BJ (cell line): Measurements from ENCODE around the gene KCNK5. TPM values are rescaled to one million over a fixed set of nuclear protein-coding genes. Genes with fewer than 3 reads are reported as not detected.

Experiments
- CTCF ChIA-PET: fragments of 350-600 bp; formaldehyde crosslinking; extraction: SDS; loops from one replicate; lab custom pipeline; 2021; ENCODE audit warnings: antibody characterized with exemption, inconsistent platforms; lab: Yijun Ruan, JAX
- POLR2A ChIA-PET: fragments of 300-600 bp; sonication (Branson Sonifier 250); formaldehyde crosslinking; extraction: SDS; loops from one replicate; lab custom pipeline; 2021; ENCODE audit warnings: antibody characterized with exemption; lab: Charles Lee
- DNase-seq: peaks from one replicate; pipeline ENCODE4 v3.0.0-alpha.2; 2011; ENCODE audit warnings: low read depth
- H3K27me3 ChIP-seq: 2 replicates; pipeline ENCODE4 v1.6.0; 2011; ENCODE audit warnings: low read length; ENCODE audit not compliant: control insufficient read depth, insufficient read depth
- H3K36me3 ChIP-seq: 2 replicates; pipeline ENCODE4 v1.5.1; 2011; ENCODE audit warnings: low read length; ENCODE audit not compliant: control insufficient read depth, insufficient read depth
- H3K4me3 ChIP-seq: 2 replicates; pipeline ENCODE4 v1.5.1; 2011; ENCODE audit warnings: low read depth, mild to moderate bottlenecking, control low read depth, low read length
- polyA plus RNA-seq: library from polyadenylated mRNA; depleted of rRNA; stranded (reverse); fragments of >200 nt; gene quantifications from 2 replicates; pipeline ENCODE4 v1.2.3, GENCODE V29; 2011
- TF ChIP-seq, protein P1 (sequence below): IDR thresholded peaks from 2 replicates; pipeline ENCODE4 v1.5.1; 2011; ENCODE audit warnings: low read depth, mild to moderate bottlenecking, control low read depth, inconsistent platforms, low read length, moderate library complexity; ENCODE audit not compliant: insufficient read depth

The KCNK5 gene
- polyA plus RNA-seq, 1 experiment = not detected

- Histone ChIP-seq H3K27me3 (no peaks in the 10 kb centered on the region), H3K4me3 (no peak overlapping the region), H3K36me3 (no peaks in the 10 kb centered on the region)
- TF ChIP-seq, protein P1, sequence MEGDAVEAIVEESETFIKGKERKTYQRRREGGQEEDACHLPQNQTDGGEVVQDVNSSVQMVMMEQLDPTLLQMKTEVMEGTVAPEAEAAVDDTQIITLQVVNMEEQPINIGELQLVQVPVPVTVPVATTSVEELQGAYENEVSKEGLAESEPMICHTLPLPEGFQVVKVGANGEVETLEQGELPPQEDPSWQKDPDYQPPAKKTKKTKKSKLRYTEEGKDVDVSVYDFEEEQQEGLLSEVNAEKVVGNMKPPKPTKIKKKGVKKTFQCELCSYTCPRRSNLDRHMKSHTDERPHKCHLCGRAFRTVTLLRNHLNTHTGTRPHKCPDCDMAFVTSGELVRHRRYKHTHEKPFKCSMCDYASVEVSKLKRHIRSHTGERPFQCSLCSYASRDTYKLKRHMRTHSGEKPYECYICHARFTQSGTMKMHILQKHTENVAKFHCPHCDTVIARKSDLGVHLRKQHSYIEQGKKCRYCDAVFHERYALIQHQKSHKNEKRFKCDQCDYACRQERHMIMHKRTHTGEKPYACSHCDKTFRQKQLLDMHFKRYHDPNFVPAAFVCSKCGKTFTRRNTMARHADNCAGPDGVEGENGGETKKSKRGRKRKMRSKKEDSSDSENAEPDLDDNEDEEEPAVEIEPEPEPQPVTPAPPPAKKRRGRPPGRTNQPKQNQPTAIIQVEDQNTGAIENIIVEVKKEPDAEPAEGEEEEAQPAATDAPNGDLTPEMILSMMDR = no peak
- ChIA-PET POLR2A (no interaction called here), CTCF (interaction anchor here (1.5 kb wide), 1 partner anchor 37 kb away, joined by 3 read pairs; no protein-coding TSS in a partner anchor)
- DNase-seq = no peak
Measured at GRCh38 chr6:39273406-39273821, 44.1 kb upstream of the KCNK5 start.

- TF ChIP-seq, protein P1 = no peak
- no peak overlapping the region for H3K4me3 ChIP-seq
- no peaks in the 10 kb centered on the region for H3K27me3 ChIP-seq
- no peak for DNase-seq
- CTCF ChIA-PET = no interaction called here
- no peaks in the 10 kb centered on the region for H3K36me3 ChIP-seq
- POLR2A ChIA-PET = no interaction called here
Measured at GRCh38 chr6:39269961-39270360, 40.7 kb upstream of the KCNK5 start.

- CTCF ChIA-PET = no interaction called here
Measured at GRCh38 chr6:39268721-39269120, 39.4 kb upstream of the KCNK5 start.

DNA sequence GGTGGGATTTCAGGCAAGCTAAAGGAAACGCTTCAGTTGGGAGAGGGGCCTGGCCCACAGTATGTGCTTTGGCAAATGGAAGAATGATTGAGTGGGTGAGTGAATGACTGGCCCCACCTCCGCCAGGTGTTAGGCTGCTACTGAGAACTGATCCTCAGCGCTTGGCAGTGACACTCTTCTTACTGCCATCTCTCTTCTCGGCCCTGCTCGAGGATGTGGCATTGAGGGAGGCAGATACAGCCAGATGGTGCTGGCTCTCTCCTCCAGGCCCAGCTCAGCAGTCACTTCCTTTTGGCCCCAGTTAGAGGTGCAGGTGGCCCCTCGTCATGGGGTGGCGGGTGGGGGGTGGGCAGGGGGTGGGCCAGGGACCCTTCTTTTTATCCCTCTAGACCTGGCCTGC, 38.9 kb upstream of the KCNK5 start:
- TF ChIP-seq, protein P1 = no peak
- Histone ChIP-seq H3K4me3 (no peak overlapping the region), H3K27me3 (no peaks in the 10 kb centered on the region), H3K36me3 (no peaks in the 10 kb centered on the region)
- ChIA-PET CTCF (no interaction called here), POLR2A (no interaction called here)
- DNase-seq = no peak

More at GRCh38 chr6:39268721-39269120, 39.4 kb upstream of the KCNK5 start:
- no peaks in the 10 kb centered on the region for H3K27me3 ChIP-seq
- POLR2A ChIA-PET = no interaction called here
- no peak for DNase-seq
- no peaks in the 10 kb centered on the region for H3K36me3 ChIP-seq
- no peak overlapping the region for H3K4me3 ChIP-seq
- TF ChIP-seq, protein P1 = no peak

GRCh38 chr6:39266782-39267355, 37.6 kb upstream of the KCNK5 start:
- H3K4me3 ChIP-seq = no peak overlapping the region
- TF ChIP-seq, protein P1 = no peak
- POLR2A ChIA-PET = no interaction called here
- no peaks in the 10 kb centered on the region for H3K36me3 ChIP-seq
- CTCF ChIA-PET = interaction anchor here (1.2 kb wide), 2 partner anchors 37 to 395 kb away, joined by 3 read pairs; no protein-coding TSS in a partner anchor
- no peaks in the 10 kb centered on the region for H3K27me3 ChIP-seq
- no peak for DNase-seq
